PC-9 (cell line): Measurements from ENCODE around the gene ANKRD60. TPM values are rescaled to one million over a fixed set of nuclear protein-coding genes. Genes with fewer than 3 reads are reported as not detected.

Source experiments
- BruUV-seq: library from RNA; stranded (reverse); fragments of 400-500 nt; replicated peaks from 2 replicates; lab custom pipeline; 2021; lab: Mats Ljungman, UMichigan
- CTCF ChIA-PET: fragments of 300-600 bp; sonication (Branson Sonifier 250); formaldehyde crosslinking; loops from one replicate; lab custom pipeline; 2022; ENCODE audit warnings: antibody characterized with exemption; lab: Charles Lee
- POLR2A ChIA-PET: fragments of 300-600 bp; sonication (Branson Sonifier 250); formaldehyde crosslinking; loops from one replicate; lab custom pipeline; 2022; ENCODE audit warnings: antibody characterized with exemption; ENCODE audit not compliant: unreplicated experiment; lab: Charles Lee
- DNase-seq, 2 experiments: peaks; one replicate each; pipeline versions ENCODE4 v3.0.0 to v3.0.0-alpha.2; 2015 to 2022; ENCODE audit warnings: mixed read lengths in 1 of 2
- H2AFZ ChIP-seq: fragments of 200-600 bp; sonication (generic); 2 replicates; pipeline ENCODE4 v1.8.1; 2017; ENCODE audit warnings: antibody characterized with exemption
- H3F3A ChIP-seq: fragments of 200-600 bp; sonication (generic); 2 replicates; pipeline ENCODE4 v1.8.1; 2017; ENCODE audit warnings: antibody characterized with exemption, mild to moderate bottlenecking, low read depth; ENCODE audit not compliant: insufficient read depth
- H3K27ac ChIP-seq: fragments of 200-600 bp; sonication (generic); 2 replicates; pipeline ENCODE4 v1.6.1; 2016; ENCODE audit warnings: mixed run types
- H3K27me3 ChIP-seq: fragments of 200-600 bp; sonication (generic); 2 replicates; pipeline ENCODE4 v1.6.1; 2016; ENCODE audit warnings: low read depth, mixed run types; ENCODE audit not compliant: insufficient read depth
- H3K36me3 ChIP-seq: fragments of 200-600 bp; sonication (generic); 2 replicates; pipeline ENCODE4 v1.6.1; 2016; ENCODE audit warnings: low read depth, mixed run types
- H3K4me1 ChIP-seq: fragments of 200-600 bp; sonication (generic); replicated peaks from 2 replicates; pipeline ENCODE4 v1.6.1; 2016; ENCODE audit warnings: mixed run types; ENCODE audit not compliant: insufficient read depth
- H3K4me2 ChIP-seq: fragments of 200-600 bp; sonication (generic); 2 replicates; pipeline ENCODE4 v1.6.1; 2017; ENCODE audit warnings: mixed run types
- H3K4me3 ChIP-seq: fragments of 200-600 bp; sonication (generic); 2 replicates; pipeline ENCODE4 v1.6.1; 2016; ENCODE audit warnings: mixed run types
- H3K79me2 ChIP-seq: fragments of 200-600 bp; sonication (generic); 2 replicates; pipeline ENCODE4 v1.6.1; 2017; ENCODE audit warnings: low read depth, mixed run types
- H3K9me2 ChIP-seq: fragments of 200-600 bp; sonication (generic); 2 replicates; pipeline ENCODE4 v1.8.1; 2017; ENCODE audit warnings: mild to moderate bottlenecking; ENCODE audit not compliant: insufficient read depth
- H3K9me3 ChIP-seq: fragments of 200-600 bp; sonication (generic); 2 replicates; pipeline ENCODE4 v1.8.1; 2016; ENCODE audit warnings: low read depth; ENCODE audit not compliant: insufficient read depth
- H4K20me1 ChIP-seq: fragments of 200-600 bp; sonication (generic); 2 replicates; pipeline ENCODE4 v1.8.1; 2017; ENCODE audit not compliant: insufficient read depth
- CTCF ChIP-seq: fragments of 200-600 bp; sonication (generic); conservative IDR thresholded peaks from 2 replicates; pipeline ENCODE4 v1.6.1; 2017; ENCODE audit warnings: mixed run types, antibody characterized with exemption, mild to moderate bottlenecking, moderate library complexity
- EZH2 ChIP-seq: fragments of 200-600 bp; sonication (generic); IDR thresholded peaks from 2 replicates; pipeline ENCODE4 v1.8.0; 2017; ENCODE audit warnings: antibody characterized with exemption, low read depth
- intact Hi-C: fragments of 100-400 bp; cut with micrococcal nuclease; formaldehyde crosslinking; loops from one replicate; pipeline ENCODE4 v1.10.0; 2022; ENCODE audit not compliant: unreplicated experiment
- total RNA-seq: library from RNA; stranded (reverse); gene quantifications from 2 replicates; pipeline ENCODE4 v1.2.3, GENCODE V29; 2021

Gene ANKRD60
- total RNA-seq, 1 experiment from 2014 or later = not detected

GRCh38 chr20:58179083-58179431 is 49.4 kb downstream of the ANKRD60 start:
- Histone ChIP-seq H3K9me2 (no peaks in the 10 kb centered on the region), H2AFZ (peak overlapping the region; percentile 69), H3F3A (no peaks in the 10 kb centered on the region; the same call in 1 of the 2 replicates), H3K27me3 (no peaks in the 10 kb centered on the region), H3K36me3 (no peaks in the 10 kb centered on the region), H3K4me3 (peak overlapping the region; percentile 40; the same call in 1 of the 2 replicates), H3K9me3 (no peaks in the 10 kb centered on the region; the same call in 1 of the 2 replicates), H3K4me1 (peaks cover 15% of the 10 kb centered on the region), H3K4me2 (peak overlapping the region; percentile 81), H4K20me1 (no peaks in the 10 kb centered on the region), H3K27ac (no peak overlapping the region), H3K79me2 (no peaks in the 10 kb centered on the region)
- CTCF ChIA-PET = interaction anchor here (1.0 to 1.5 kb wide), 2 partner anchors 47 to 556 kb away, joined by 3 to 8 read pairs; no protein-coding TSS in a partner anchor
- POLR2A ChIA-PET = no interaction called here
- no TSS peak for BruUV-seq
- TF ChIP-seq EZH2 (no peak), CTCF (no peak)
- peak in 1 of 2 experiments; percentile 67 for DNase-seq
- intact Hi-C loops = loop anchor here (1.0 to 10.0 kb wide), 11 partner anchors 46 to 557 kb away; no protein-coding TSS in a partner anchor

- CTCF ChIA-PET = interaction anchor here (0.6 to 1.1 kb wide), 2 partner anchors 43 to 496 kb away, joined by 3 read pairs; no protein-coding TSS in a partner anchor
- Histone ChIP-seq H3K4me1 (peaks cover 15% of the 10 kb centered on the region), H3K9me3 (no peaks in the 10 kb centered on the region), H3K27me3 (no peaks in the 10 kb centered on the region), H4K20me1 (no peaks in the 10 kb centered on the region), H3K9me2 (no peaks in the 10 kb centered on the region), H3K79me2 (no peaks in the 10 kb centered on the region), H3K4me3 (no peak overlapping the region), H3K36me3 (no peaks in the 10 kb centered on the region), H3F3A (no peaks in the 10 kb centered on the region; the same call in 1 of the 2 replicates), H2AFZ (no peak overlapping the region), H3K27ac (no peak overlapping the region), H3K4me2 (no peak overlapping the region)
- no TSS peak for BruUV-seq
- DNase-seq = no peak
- POLR2A ChIA-PET = interaction anchor here (0.6 kb wide), 1 partner anchor 483 kb away, joined by 3 read pairs; no protein-coding TSS in a partner anchor
- intact Hi-C loops = loop anchor here (2.0 to 10.0 kb wide), 6 partner anchors 45 to 363 kb away; no protein-coding TSS in a partner anchor
- TF ChIP-seq CTCF (no peak), EZH2 (no peak)
These were observed 50.7 kb downstream of the ANKRD60 start for GRCh38 chr20:58177799-58178198.

GRCh38 chr20:58175836-58176235 is 52.6 kb downstream of the ANKRD60 start:
- Histone ChIP-seq H2AFZ (no peak overlapping the region), H3K9me2 (no peaks in the 10 kb centered on the region), H4K20me1 (no peaks in the 10 kb centered on the region), H3K36me3 (no peaks in the 10 kb centered on the region), H3K9me3 (no peaks in the 10 kb centered on the region), H3K4me2 (no peak overlapping the region), H3K27ac (no peak overlapping the region), H3F3A (no peaks in the 10 kb centered on the region; the same call in 1 of the 2 replicates), H3K79me2 (no peaks in the 10 kb centered on the region), H3K4me1 (peaks cover 15% of the 10 kb centered on the region), H3K4me3 (no peak overlapping the region), H3K27me3 (no peaks in the 10 kb centered on the region)
- POLR2A ChIA-PET = no interaction called here
- intact Hi-C loops = loop anchor here (5.0 to 10.0 kb wide), 3 partner anchors 159 to 361 kb away; no protein-coding TSS in a partner anchor
- no TSS peak for BruUV-seq
- TF ChIP-seq CTCF = no peak
- no peak for TF ChIP-seq EZH2
- CTCF ChIA-PET = no interaction called here
- no peak for DNase-seq
